T-cell (primary cell): ENCODE data around the gene STAT5B. TPM values are rescaled to one million over a fixed set of nuclear protein-coding genes. Genes with fewer than 3 reads are reported as not detected.

ENCODE experiments used
- ATAC-seq, 4 experiments: fragments of 200-7000 bp in 3 of 4; fragments of 150-1000 bp in 1 of 4; cut with Tn5 transposase; replicated peaks in 1 of 4; 1 replicate in 3 of 4; 2 replicates in 1 of 4; pipeline ENCODE4 v1.10.0; 2021; ENCODE audit warnings: moderate library complexity in 3 of 4, mild to moderate bottlenecking in 2 of 4, moderate number of reproducible peaks in 1 of 4
- CTCF ChIA-PET, 2 donors: fragments of 300-600 bp; sonication (Branson Sonifier 250); formaldehyde crosslinking; loops; one replicate each; lab custom pipeline; 2022; ENCODE audit warnings: antibody characterized with exemption in 2 of 2; lab: Charles Lee
- POLR2A ChIA-PET, 2 donors: fragments of 300-600 bp; sonication (Branson Sonifier 250); formaldehyde crosslinking; loops; one replicate each; lab custom pipeline; 2022; ENCODE audit warnings: antibody characterized with exemption in 2 of 2; lab: Charles Lee
- DNase-seq, 35 experiments: peaks; one replicate each; pipeline versions ENCODE4 v3.0.0 to v3.0.0-alpha.2; 2013 to 2023
- H3K27ac ChIP-seq: one replicate; pipeline ENCODE4 v1.5.1; 2013; ENCODE audit warnings: low read length
- H3K27me3 ChIP-seq, 2 experiments: replicated peaks in 1 of 2; 1 replicate in 1 of 2; 2 replicates in 1 of 2; pipeline versions ENCODE4 v1.6.1 to v1.7.0; 2013; ENCODE audit warnings: low read length in 1 of 2, mixed read lengths in 1 of 2; ENCODE audit not compliant: control insufficient read depth in 2 of 2, insufficient read depth in 2 of 2; ENCODE audit errors: extremely low read depth in 1 of 2
- H3K36me3 ChIP-seq, 2 donors: 1 replicate in 1 of 2; 2 replicates in 1 of 2; pipeline versions ENCODE4 v1.6.1 to v1.7.0; 2013; ENCODE audit warnings: low read length in 1 of 2; ENCODE audit not compliant: control insufficient read depth in 2 of 2, insufficient read depth in 1 of 2; ENCODE audit errors: extremely low read depth in 1 of 2
- H3K4me1 ChIP-seq, 2 experiments: 1 replicate in 1 of 2; 2 replicates in 1 of 2; pipeline versions ENCODE4 v1.6.1 to v1.7.0; 2013; ENCODE audit warnings: low read length in 2 of 2, mixed read lengths in 1 of 2; ENCODE audit not compliant: insufficient read depth in 2 of 2, control insufficient read depth in 1 of 2; ENCODE audit errors: extremely low read depth in 1 of 2
- H3K4me3 ChIP-seq, 2 donors: 1 replicate in 1 of 2; 2 replicates in 1 of 2; pipeline versions ENCODE4 v1.5.1 to v1.7.0; 2013; ENCODE audit warnings: mild to moderate bottlenecking in 2 of 2, low read length in 1 of 2, moderate library complexity in 1 of 2; ENCODE audit not compliant: control insufficient read depth in 1 of 2; ENCODE audit errors: extremely low read depth in 1 of 2
- H3K9me3 ChIP-seq: 2 replicates; pipeline ENCODE4 v1.7.0; 2013
- H3K27ac Mint-ChIP-seq, 2 donors: one replicate each; pipeline ENCODE4 v1.8.0; 2020 to 2021; ENCODE audit warnings: mild to moderate bottlenecking in 2 of 2, mixed read lengths in 2 of 2
- H3K27me3 Mint-ChIP-seq, 2 donors: one replicate each; pipeline ENCODE4 v1.8.0; 2021 to 2022; ENCODE audit warnings: mixed read lengths in 2 of 2
- H3K36me3 Mint-ChIP-seq: one replicate; pipeline ENCODE4 v1.8.0; 2021; ENCODE audit warnings: mixed read lengths
- H3K4me1 Mint-ChIP-seq, 3 donors: one replicate each; pipeline ENCODE4 v1.8.0; 2020 to 2022; ENCODE audit warnings: mixed read lengths in 3 of 3, mild to moderate bottlenecking in 1 of 3
- H3K4me3 Mint-ChIP-seq, 3 donors: one replicate each; pipeline ENCODE4 v1.8.0; 2020 to 2022; ENCODE audit warnings: mild to moderate bottlenecking in 3 of 3, mixed read lengths in 3 of 3, moderate library complexity in 3 of 3
- H3K9me3 Mint-ChIP-seq, 3 donors: one replicate each; pipeline ENCODE4 v1.8.0; 2020 to 2022; ENCODE audit warnings: mixed read lengths in 3 of 3
- WGBS: methylation state at CpG from one replicate; pipeline ENCODE4 v1.1.5; 2013; ENCODE audit warnings: missing lambda C conversion rate; ENCODE audit not compliant: insufficient coverage; 5-methylcytosine and 5-hydroxymethylcytosine counted together
- total RNA-seq, 35 experiments: library from RNA in 6 of 35; stranded (reverse) in 6 of 35; fragments of 120-200 nt in 1 of 35; gene quantifications; one replicate each; pipeline versions ENCODE4 v1.2.1 to v1.2.4 and lab custom pipeline; 2013 to 2026

STAT5B gene
- total RNA-seq: 100 to 1,000 TPM; 178 to 205 (median 186) TPM
- 154 TPM for total RNA-seq (2013)
- 175 to 599 (median 415) reads per million in 29 experiments for total RNA-seq (lab: John Stamatoyannopoulos, UW)

DNA sequence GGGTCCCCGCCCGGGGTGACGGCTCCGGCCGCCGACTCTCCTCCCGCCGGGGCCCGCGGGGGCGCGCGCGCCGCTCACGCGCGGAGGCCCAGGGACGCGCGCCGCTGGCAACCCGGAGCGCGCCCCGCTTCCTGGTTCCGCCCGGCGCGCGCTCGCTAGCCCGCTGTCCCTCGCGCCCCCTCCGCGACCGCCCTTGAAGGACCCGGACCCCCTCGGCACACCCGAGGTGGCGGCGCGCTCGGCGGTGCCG is at the start of gene STAT5B:
TSS of gene STAT5B (minus strand) at position 33 of the 250 bp plus-strand sequence. CDS start 44,264 bp downstream, outside the sequence.
- ChIA-PET POLR2A (interaction anchor here in 1 of 2 donors (0.7 to 11.7 kb wide), 2 partner anchors 9 to 28 kb away, joined by 3 to 147 read pairs; no protein-coding TSS in a partner anchor), CTCF (interaction anchor here in 1 of 2 donors (3.7 kb wide), 1 partner anchor 28 kb away, joined by 19 read pairs; no protein-coding TSS in a partner anchor)
- Histone ChIP-seq H3K27ac (peak within 1 kb of the TSS; percentile 87), H3K9me3 (no peaks in the 10 kb centered on the region), H3K4me1 (peaks cover 12 to 27% of the 10 kb centered on the region in 2 experiments), H3K27me3 (no peaks in the 10 kb centered on the region), H3K4me3 (peak within 1 kb of the TSS; percentile 84 to 92), H3K36me3 (no peaks in the 10 kb centered on the region)
- H3K4me3 Mint-ChIP-seq: peak within 1 kb of the TSS; percentile 95 to 100 (median 96)
- under 1% methylated on average over 46 of the region's 47 CpGs for WGBS
- DNase-seq: peak; percentile 26 to 85 (median 55)
- peaks cover 45 to 59% (median 48%) of the 10 kb centered on the region in 3 donors for H3K4me1 Mint-ChIP-seq
- peak within 1 kb of the TSS; percentile 95 to 98 for H3K27ac Mint-ChIP-seq
- peaks cover 3% of the 10 kb centered on the region for H3K36me3 Mint-ChIP-seq
- H3K27me3 Mint-ChIP-seq: no peaks in the 10 kb centered on the region
- no peaks in the 10 kb centered on the region for H3K9me3 Mint-ChIP-seq
- peak; percentile 51 to 75 (median 72) for ATAC-seq

DNA sequence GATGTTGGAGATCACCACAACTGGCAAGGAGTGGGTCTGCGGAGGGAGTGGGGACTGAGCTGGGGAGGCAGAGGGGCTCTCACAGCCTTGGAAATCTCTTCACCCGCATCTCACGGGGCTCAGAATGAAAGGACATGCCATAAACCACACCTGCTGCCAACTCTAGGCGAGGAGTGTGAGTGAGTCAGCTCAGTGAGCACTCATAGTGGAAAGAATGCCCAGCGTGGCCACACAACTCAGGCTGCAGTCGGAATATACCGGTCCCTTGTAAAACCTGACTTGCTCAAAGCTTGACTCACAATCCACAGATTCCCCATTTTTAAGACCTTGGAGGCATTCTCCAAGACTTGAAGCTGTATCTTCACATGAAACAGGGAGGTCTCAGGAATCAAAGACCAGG is 48.8 kb upstream of the STAT5B start:
- H3K36me3 ChIP-seq: peaks cover 13 to 75% of the 10 kb centered on the region in 2 donors
- CTCF ChIA-PET: interaction anchor here (0.6 to 4.3 kb wide), 4 partner anchors 15 to 203 kb away, joined by 3 to 27 read pairs (median 10); no protein-coding TSS in a partner anchor

DNA sequence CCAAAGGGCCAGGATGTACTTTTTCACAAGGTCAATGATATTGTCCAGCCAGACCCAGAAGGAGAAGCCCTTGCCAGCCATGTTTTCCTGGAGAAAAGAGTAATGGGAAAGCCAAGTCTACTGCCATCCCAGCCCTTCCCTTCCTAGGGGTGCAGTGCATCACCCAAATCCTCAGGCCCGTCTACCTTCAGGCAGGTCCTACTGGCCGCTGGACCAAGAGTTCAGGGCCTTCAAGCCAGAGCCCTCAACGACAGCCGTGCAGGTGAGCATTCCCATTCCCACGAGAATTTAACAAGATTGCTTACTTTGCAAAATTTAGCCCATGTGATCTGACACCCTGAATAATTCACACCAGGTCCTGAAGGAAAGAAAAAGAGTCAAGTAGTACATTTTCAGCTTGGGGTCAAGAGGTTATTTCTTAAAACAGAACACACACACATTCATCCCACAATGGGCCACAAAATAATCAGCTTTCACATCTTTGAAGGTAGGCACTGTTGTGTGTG is 47.1 kb upstream of the STAT5B start:
- H3K36me3 ChIP-seq: peaks cover 6 to 72% of the 10 kb centered on the region in 2 donors
- H3K9me3 ChIP-seq: no peaks in the 10 kb centered on the region
- no peaks in the 10 kb centered on the region for H3K27me3 ChIP-seq
- peaks cover 48% of the 10 kb centered on the region for H3K36me3 Mint-ChIP-seq
- no peak overlapping the region for H3K4me3 Mint-ChIP-seq
- CTCF ChIA-PET: interaction anchor here (0.6 to 4.3 kb wide), 8 partner anchors 8 to 204 kb away, joined by 3 to 27 read pairs (median 6); no protein-coding TSS in a partner anchor
- peaks cover 13 to 28% of the 10 kb centered on the region in 2 experiments for H3K4me1 ChIP-seq
- POLR2A ChIA-PET: no interaction called here
- ATAC-seq (peak in 1 of 4 experiments; percentile 8), DNase-seq (no peak)
- H3K9me3 Mint-ChIP-seq: no peaks in the 10 kb centered on the region
- peak overlapping the region; percentile 13 for H3K27ac ChIP-seq
- no peak overlapping the region for H3K4me3 ChIP-seq
- WGBS: 81% methylated on average over 4 of the region's 5 CpGs
- H3K27me3 Mint-ChIP-seq: no peaks in the 10 kb centered on the region
- peaks cover 39 to 42% (median 40%) of the 10 kb centered on the region in 3 donors for H3K4me1 Mint-ChIP-seq
- H3K27ac Mint-ChIP-seq: peak overlapping the region; percentile 82 to 83

More for the DNA sequence above, 48.8 kb upstream of the STAT5B start:
- no peak overlapping the region for H3K4me3 ChIP-seq
- no peaks in the 10 kb centered on the region for H3K27me3 ChIP-seq
- H3K27ac ChIP-seq: no peak overlapping the region
- POLR2A ChIA-PET: no interaction called here
- no peaks in the 10 kb centered on the region for H3K9me3 ChIP-seq
- Mint-ChIP-seq H3K4me3 (no peak overlapping the region), H3K36me3 (peaks cover 50% of the 10 kb centered on the region), H3K4me1 (peaks cover 26 to 33% (median 29%) of the 10 kb centered on the region in 3 donors), H3K9me3 (no peaks in the 10 kb centered on the region), H3K27ac (no peak overlapping the region), H3K27me3 (no peaks in the 10 kb centered on the region)
- DNase-seq: no peak
- no peak for ATAC-seq
- H3K4me1 ChIP-seq: peaks cover 7 to 21% of the 10 kb centered on the region in 2 experiments
- WGBS: 100% methylated on average over 2 of the region's 7 CpGs

DNA sequence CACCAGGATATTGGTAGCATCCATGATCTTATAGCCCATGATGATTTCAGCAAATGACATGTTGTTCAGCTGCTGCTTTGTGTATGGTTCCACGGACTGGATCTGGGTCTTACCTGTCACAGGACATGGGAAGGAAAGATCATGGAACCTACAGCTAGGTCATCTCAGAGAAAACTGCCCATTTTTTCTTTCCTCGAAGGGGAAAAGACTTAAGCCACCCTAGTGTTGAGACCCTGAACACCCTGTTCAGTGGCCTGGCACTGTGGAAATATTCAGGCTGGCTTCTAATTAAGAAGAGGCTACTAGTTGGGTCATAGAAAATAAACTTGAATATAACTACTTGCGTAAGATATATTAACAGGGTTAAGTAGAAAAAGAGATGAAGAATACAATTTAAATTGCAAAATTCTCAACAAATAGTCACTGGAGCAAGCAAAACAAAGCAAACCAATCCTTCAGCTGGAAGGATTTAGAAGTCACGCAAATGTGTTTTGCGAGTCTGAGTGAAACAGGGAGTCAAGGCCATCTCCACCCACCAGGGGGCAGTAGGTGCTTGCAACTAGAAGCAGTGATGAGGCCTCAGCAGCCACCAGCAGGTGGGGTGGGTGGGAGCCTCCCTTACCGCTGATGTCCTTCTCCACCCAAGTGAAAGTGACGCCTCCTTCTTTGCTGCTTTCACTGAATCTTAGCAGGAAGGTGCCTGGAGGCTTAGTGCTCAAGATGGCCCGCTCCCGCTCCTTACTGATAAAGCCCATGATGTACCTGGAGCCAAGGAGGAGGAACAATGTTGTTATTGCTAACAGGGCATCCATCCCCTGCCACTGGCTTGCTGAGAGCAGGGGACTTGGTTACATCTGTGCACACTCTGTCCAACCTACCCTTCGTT is 46.4 kb upstream of the STAT5B start:
- ATAC-seq (peak; percentile 91 to 97 (median 94)), DNase-seq (peak; percentile 87 to 98 (median 94))
- H3K4me3 Mint-ChIP-seq: no peak overlapping the region
- Histone ChIP-seq H3K9me3 (no peaks in the 10 kb centered on the region), H3K4me3 (no peak overlapping the region), H3K36me3 (peaks cover 6 to 72% of the 10 kb centered on the region in 2 donors), H3K4me1 (peaks cover 15 to 28% of the 10 kb centered on the region in 2 experiments), H3K27me3 (no peaks in the 10 kb centered on the region), H3K27ac (peak overlapping the region; percentile 13)
- WGBS: 80% methylated on average over 1 of the region's 10 CpGs
- CTCF ChIA-PET: interaction anchor here (1.0 to 4.3 kb wide), 7 partner anchors 8 to 195 kb away, joined by 3 to 27 read pairs (median 7); partner anchors contain the start of gene STAT3 (in 1 of the 2)
- POLR2A ChIA-PET: interaction anchor here in 1 of 2 donors (0.6 kb wide), 1 partner anchor 84 kb away, joined by 9 read pairs; no protein-coding TSS in a partner anchor
- peak overlapping the region; percentile 82 to 83 for H3K27ac Mint-ChIP-seq
- H3K36me3 Mint-ChIP-seq: peaks cover 48% of the 10 kb centered on the region
- peaks cover 41 to 44% (median 43%) of the 10 kb centered on the region in 3 donors for H3K4me1 Mint-ChIP-seq
- no peaks in the 10 kb centered on the region for H3K27me3 Mint-ChIP-seq
- no peaks in the 10 kb centered on the region for H3K9me3 Mint-ChIP-seq

DNA sequence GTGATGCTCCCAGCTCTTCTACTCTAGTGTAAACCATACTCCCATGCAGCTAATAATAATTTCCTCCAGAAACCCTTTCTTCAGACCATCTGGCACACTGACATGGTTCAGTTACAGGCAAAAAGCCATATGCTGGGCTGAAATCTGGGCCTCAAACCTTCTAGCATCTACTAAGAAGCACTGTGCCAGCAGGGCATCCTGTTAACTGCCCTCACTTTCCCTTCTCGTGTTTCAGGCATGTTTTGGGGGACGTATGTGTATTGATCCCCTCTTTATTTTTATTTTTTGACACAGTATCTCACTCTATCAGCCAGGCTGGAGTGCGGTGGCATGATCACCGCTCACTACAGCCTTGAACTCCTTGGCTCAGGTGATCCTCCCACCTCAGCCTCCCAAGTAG is 45.4 kb upstream of the STAT5B start:
- H3K4me1 Mint-ChIP-seq: peaks cover 52 to 55% (median 53%) of the 10 kb centered on the region in 3 donors
- H3K4me3 Mint-ChIP-seq: peak overlapping the region in 1 of 3 donors; percentile 13
- H3K36me3 Mint-ChIP-seq: peaks cover 51% of the 10 kb centered on the region

More for the DNA sequence above, 45.4 kb upstream of the STAT5B start:
- no peaks in the 10 kb centered on the region for H3K9me3 ChIP-seq
- H3K27ac ChIP-seq: no peak overlapping the region
- POLR2A ChIA-PET: interaction anchor here in 1 of 2 donors (0.6 kb wide), 1 partner anchor 92 kb away, joined by 5 read pairs; no protein-coding TSS in a partner anchor
- peaks cover 25 to 36% of the 10 kb centered on the region in 2 experiments for H3K4me1 ChIP-seq
- Mint-ChIP-seq H3K9me3 (no peaks in the 10 kb centered on the region), H3K27ac (peak overlapping the region; percentile 69 to 80), H3K27me3 (no peaks in the 10 kb centered on the region)
- 100% methylated on average over 4 of the region's 4 CpGs for WGBS
- CTCF ChIA-PET: interaction anchor here (0.6 to 4.3 kb wide), 12 partner anchors 10 to 401 kb away, joined by 3 to 27 read pairs (median 4); partner anchors contain the start of gene STAT3 (in 1 of the 2)
- ATAC-seq (no peak), DNase-seq (no peak)
- no peaks in the 10 kb centered on the region for H3K27me3 ChIP-seq
- peaks cover 6 to 73% of the 10 kb centered on the region in 2 donors for H3K36me3 ChIP-seq
- no peak overlapping the region for H3K4me3 ChIP-seq
